Activated T-cell treated with anti-CD3 and anti-CD28 coated beads, Interleukin-2, amount 50 U/mL, for 24 hours (primary cell): ENCODE results near the gene OR2G2.

ENCODE experiments used
- DNase-seq: peaks from one replicate; pipeline ENCODE4 v3.0.0-alpha.2; 2020
- H3K27ac Mint-ChIP-seq: 2 replicates; pipeline ENCODE4 v1.8.0; 2020; ENCODE audit warnings: mild to moderate bottlenecking, mixed read lengths
- H3K27me3 Mint-ChIP-seq: 2 replicates; pipeline ENCODE4 v1.8.0; 2020; ENCODE audit warnings: mixed read lengths
- H3K36me3 Mint-ChIP-seq: 2 replicates; pipeline ENCODE4 v1.8.0; 2020; ENCODE audit warnings: low read depth, mixed read lengths
- H3K4me1 Mint-ChIP-seq: 2 replicates; pipeline ENCODE4 v1.8.0; 2020; ENCODE audit warnings: low read depth, mixed read lengths
- H3K4me3 Mint-ChIP-seq: 2 replicates; pipeline ENCODE4 v1.8.0; 2020; ENCODE audit warnings: mild to moderate bottlenecking, moderate library complexity, mixed read lengths
- H3K9me3 Mint-ChIP-seq: 2 replicates; pipeline ENCODE4 v1.8.0; 2020; ENCODE audit warnings: mixed read lengths

Gene OR2G2

DNA sequence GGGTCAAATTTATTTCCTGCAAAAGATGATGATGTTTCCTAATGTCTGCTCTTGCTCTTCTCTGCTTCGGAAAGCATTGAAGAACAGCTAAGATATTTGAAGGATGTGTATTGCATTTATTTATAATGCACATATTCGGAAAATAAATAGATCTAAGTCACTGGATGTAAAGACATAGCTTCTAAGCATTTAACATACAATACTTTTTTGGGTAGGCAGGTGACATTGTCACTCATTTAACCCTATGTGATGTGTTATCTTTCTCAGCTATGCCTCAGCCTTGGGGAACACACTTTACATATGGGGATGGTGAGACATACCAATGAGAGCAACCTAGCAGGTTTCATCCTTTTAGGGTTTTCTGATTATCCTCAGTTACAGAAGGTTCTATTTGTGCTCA is at the start of gene OR2G2:
OR2G2 (plus strand) TSS at position 301 of the 400 bp plus-strand sequence; CDS start at position 301, 0 bp downstream.
- no peaks in the 10 kb centered on the region for H3K4me1 Mint-ChIP-seq
- no peaks in the 10 kb centered on the region for H3K36me3 Mint-ChIP-seq
- H3K9me3 Mint-ChIP-seq, result no peaks in the 10 kb centered on the region
- H3K27ac Mint-ChIP-seq, result no peak within 1 kb of the TSS
- no peak within 1 kb of the TSS for H3K4me3 Mint-ChIP-seq
- H3K27me3 Mint-ChIP-seq, result peaks cover 2% of the 10 kb centered on the region
- no peak for DNase-seq

GRCh38 chr1:247538561-247538960 is 49.6 kb upstream of the OR2G2 start:
- DNase-seq, result no peak
- Mint-ChIP-seq H3K9me3 (no peaks in the 10 kb centered on the region), H3K4me3 (no peak overlapping the region), H3K4me1 (peaks cover 5% of the 10 kb centered on the region), H3K27ac (no peak overlapping the region), H3K27me3 (peaks cover 22% of the 10 kb centered on the region), H3K36me3 (no peaks in the 10 kb centered on the region)

GRCh38 chr1:247539215-247539614 is 48.9 kb upstream of the OR2G2 start:
- Mint-ChIP-seq H3K4me3 (no peak overlapping the region), H3K9me3 (no peaks in the 10 kb centered on the region), H3K4me1 (peaks cover 5% of the 10 kb centered on the region), H3K27me3 (peaks cover 26% of the 10 kb centered on the region), H3K36me3 (no peaks in the 10 kb centered on the region), H3K27ac (no peak overlapping the region)
- DNase-seq, result no peak

DNA sequence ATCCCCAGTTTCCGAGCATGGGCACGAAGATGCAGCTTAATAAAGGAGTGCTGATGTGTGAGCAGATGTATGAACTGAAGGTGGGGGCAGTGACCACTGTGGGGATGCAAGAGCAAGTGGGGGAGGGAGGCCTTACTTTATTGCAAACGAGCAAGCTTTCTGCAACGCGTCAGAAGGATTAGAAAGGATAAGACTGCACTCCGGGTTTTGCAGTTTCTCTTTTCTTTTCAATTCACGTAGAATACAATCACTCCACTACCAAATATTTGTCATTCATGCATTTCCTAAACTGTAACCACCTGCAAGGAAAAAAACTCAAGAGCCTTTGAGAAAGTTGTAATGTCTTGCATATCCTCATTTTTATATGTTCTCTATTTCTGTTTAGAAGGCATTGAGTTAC is 47.6 kb upstream of the OR2G2 start:
- no peak for DNase-seq
- no peak overlapping the region for H3K27ac Mint-ChIP-seq
- H3K27me3 Mint-ChIP-seq, result peaks cover 32% of the 10 kb centered on the region
- H3K36me3 Mint-ChIP-seq, result no peaks in the 10 kb centered on the region
- peaks cover 2% of the 10 kb centered on the region for H3K4me1 Mint-ChIP-seq
- H3K9me3 Mint-ChIP-seq, result no peaks in the 10 kb centered on the region
- no peak overlapping the region for H3K4me3 Mint-ChIP-seq

DNA sequence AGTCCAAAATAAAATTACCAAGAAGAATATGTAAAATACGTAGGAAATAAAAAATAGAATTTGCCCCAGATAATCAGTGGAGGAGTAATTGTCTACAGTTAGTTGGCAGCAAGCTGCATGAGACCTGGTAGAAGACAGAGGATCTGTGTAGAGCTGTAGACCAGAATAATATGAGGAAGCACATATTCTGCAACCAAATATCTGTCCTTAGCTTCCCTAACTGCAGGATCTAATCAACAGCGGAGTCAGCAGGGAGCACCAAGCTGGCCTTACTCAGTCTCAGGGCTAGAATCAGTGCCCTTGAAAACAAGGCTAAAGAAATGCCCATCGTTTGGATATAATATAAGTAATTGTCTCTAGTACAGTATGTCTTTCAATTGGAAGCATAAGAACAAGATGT is 45.3 kb upstream of the OR2G2 start:
- no peak overlapping the region for H3K27ac Mint-ChIP-seq

DNA sequence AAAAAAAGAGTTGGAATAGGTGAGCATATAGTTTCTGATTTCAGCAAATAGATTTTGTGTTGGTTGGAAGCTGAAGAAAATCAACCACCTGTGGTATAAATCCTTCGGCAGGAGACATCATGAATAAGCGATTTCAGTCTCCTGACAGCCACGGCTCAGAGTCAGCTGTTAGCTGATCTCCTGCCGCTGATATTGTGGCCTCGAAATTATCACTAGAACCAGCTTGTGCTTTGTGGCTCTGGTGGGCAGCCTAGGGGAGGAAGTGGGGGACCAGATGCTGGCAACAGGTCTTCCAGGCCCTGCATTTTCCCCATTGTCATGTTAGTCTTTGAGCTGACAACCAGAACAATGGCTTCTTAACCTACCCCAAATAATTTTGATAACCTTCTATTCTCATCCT is 40.1 kb upstream of the OR2G2 start:
- H3K27me3 Mint-ChIP-seq, result peaks cover 46% of the 10 kb centered on the region
- H3K36me3 Mint-ChIP-seq, result no peaks in the 10 kb centered on the region
- no peak overlapping the region for H3K4me3 Mint-ChIP-seq
- H3K4me1 Mint-ChIP-seq, result peaks cover 11% of the 10 kb centered on the region
- no peaks in the 10 kb centered on the region for H3K9me3 Mint-ChIP-seq
- no peak for DNase-seq
- H3K27ac Mint-ChIP-seq, result no peak overlapping the region

More for the DNA sequence above, 45.3 kb upstream of the OR2G2 start:
- Mint-ChIP-seq H3K36me3 (no peaks in the 10 kb centered on the region), H3K9me3 (no peaks in the 10 kb centered on the region), H3K27me3 (peaks cover 48% of the 10 kb centered on the region), H3K4me3 (no peak overlapping the region), H3K4me1 (no peaks in the 10 kb centered on the region)
- DNase-seq, result no peak

GRCh38 chr1:247548769-247549182 is 39.4 kb upstream of the OR2G2 start, which contains the start of gene GCSAML:
GCSAML (plus strand) TSS chr1:247549134; CDS start chr1:247549192, 58 bp downstream.
- Mint-ChIP-seq H3K27ac (no peak within 1 kb of the TSS), H3K4me3 (no peak within 1 kb of the TSS), H3K4me1 (peaks cover 11% of the 10 kb centered on the region), H3K36me3 (no peaks in the 10 kb centered on the region), H3K9me3 (no peaks in the 10 kb centered on the region), H3K27me3 (peaks cover 46% of the 10 kb centered on the region)
- no peak for DNase-seq

DNA sequence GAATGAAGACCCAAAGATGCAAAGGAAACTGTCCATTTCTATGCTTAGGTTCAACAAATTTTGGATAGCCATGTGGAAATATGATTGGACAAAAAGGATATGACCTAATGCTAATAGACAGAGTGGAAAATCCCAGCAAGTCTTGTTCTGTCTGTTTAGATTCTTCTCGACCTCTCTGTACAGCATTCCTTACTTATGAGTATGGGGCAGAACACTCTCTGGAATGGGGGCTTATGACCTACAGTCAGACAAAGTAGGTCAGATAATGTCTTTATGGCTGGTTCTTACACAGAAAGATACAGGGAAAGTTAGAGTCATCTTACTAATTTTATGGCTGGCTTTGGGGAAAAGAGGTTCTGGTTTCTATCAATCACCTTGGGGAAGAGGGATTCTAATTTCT is 36.4 kb upstream of the OR2G2 start:
- Mint-ChIP-seq H3K36me3 (no peaks in the 10 kb centered on the region), H3K9me3 (no peaks in the 10 kb centered on the region), H3K27me3 (peaks cover 30% of the 10 kb centered on the region), H3K4me1 (peaks cover 11% of the 10 kb centered on the region), H3K27ac (no peak overlapping the region), H3K4me3 (no peak overlapping the region)
- DNase-seq, result no peak

GRCh38 chr1:247552231-247552630 is 35.9 kb upstream of the OR2G2 start:
- H3K36me3 Mint-ChIP-seq, result no peaks in the 10 kb centered on the region
- peaks cover 26% of the 10 kb centered on the region for H3K27me3 Mint-ChIP-seq
- no peaks in the 10 kb centered on the region for H3K9me3 Mint-ChIP-seq
- no peak overlapping the region for H3K4me3 Mint-ChIP-seq
- peaks cover 11% of the 10 kb centered on the region for H3K4me1 Mint-ChIP-seq
- DNase-seq, result no peak
- no peak overlapping the region for H3K27ac Mint-ChIP-seq

GRCh38 chr1:247557926-247558674 is 30.1 kb upstream of the OR2G2 start:
- Mint-ChIP-seq H3K4me1 (peaks cover 10% of the 10 kb centered on the region), H3K4me3 (no peak overlapping the region)

DNA sequence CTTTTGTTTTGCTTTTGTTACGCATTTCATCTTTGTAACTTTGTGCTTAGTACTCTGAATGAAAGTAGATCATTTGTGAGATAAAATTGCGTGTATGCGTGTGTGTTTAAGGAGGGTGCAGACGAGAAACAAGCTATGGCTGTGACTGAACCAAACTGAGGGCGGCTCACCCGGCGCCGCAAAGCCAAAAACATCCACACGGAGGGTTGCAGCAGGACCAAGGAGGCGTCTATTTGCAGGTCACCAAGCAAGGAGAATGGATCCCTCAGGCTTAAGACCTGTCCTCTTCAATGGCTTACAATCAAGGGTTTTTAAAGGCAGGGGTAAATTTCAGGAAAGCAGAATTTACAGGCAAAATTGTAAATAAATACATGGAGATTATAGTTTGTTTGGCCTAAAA is 26.4 kb upstream of the OR2G2 start:
- no peak overlapping the region for H3K27ac Mint-ChIP-seq
- H3K9me3 Mint-ChIP-seq, result no peaks in the 10 kb centered on the region
- H3K4me1 Mint-ChIP-seq, result peaks cover 10% of the 10 kb centered on the region
- no peak for DNase-seq
- H3K27me3 Mint-ChIP-seq, result peaks cover 3% of the 10 kb centered on the region
- no peaks in the 10 kb centered on the region for H3K36me3 Mint-ChIP-seq
- H3K4me3 Mint-ChIP-seq, result no peak overlapping the region

More at GRCh38 chr1:247557926-247558674, 30.1 kb upstream of the OR2G2 start:
- H3K36me3 Mint-ChIP-seq, result no peaks in the 10 kb centered on the region
- H3K9me3 Mint-ChIP-seq, result no peaks in the 10 kb centered on the region
- H3K27ac Mint-ChIP-seq, result no peak overlapping the region
- peaks cover 3% of the 10 kb centered on the region for H3K27me3 Mint-ChIP-seq
- no peak for DNase-seq

DNA sequence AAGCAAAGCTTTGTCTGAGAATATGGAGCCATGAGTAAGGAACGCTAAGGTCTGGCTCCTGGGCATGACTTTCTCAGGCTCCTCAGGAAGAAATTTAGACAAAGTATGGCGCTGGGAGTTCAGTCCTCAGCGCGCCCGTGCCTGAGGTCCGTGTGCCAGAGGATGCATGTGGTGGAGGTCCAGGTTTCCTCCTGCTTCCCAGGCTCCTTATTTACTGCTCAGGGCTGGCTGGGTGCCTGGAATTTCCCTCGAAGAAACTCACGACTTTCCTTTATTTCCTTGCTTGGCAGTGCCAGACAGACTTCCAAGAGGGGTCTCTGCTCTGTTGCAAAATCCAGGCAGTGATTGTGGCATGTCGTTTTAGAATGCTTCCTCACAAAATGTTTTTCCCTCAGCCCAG is 26.0 kb upstream of the OR2G2 start:
- Mint-ChIP-seq H3K27me3 (peaks cover 3% of the 10 kb centered on the region), H3K4me3 (no peak overlapping the region), H3K9me3 (no peaks in the 10 kb centered on the region), H3K4me1 (peaks cover 10% of the 10 kb centered on the region), H3K36me3 (no peaks in the 10 kb centered on the region), H3K27ac (no peak overlapping the region)
- no peak for DNase-seq

DNA sequence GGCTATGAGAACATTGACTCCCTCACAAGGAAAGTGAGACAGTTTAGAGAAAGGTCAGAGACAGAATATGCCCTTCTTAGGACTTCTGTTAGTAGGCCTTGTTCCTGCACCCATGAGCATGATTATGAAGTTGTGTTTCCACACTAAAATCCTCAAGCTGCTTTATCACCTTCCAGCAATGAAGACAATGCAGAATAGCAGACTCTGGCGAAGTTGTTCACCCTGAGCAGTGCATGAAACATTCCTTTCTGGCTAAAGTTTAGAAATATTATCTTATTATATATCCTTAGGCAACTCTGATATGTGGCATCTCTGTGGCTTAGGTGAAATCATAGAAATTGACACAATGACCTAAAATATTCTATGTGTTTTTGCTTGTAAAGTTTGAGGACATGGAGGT is 13.9 kb upstream of the OR2G2 start:
- H3K27ac Mint-ChIP-seq, result no peak overlapping the region
- no peak overlapping the region for H3K4me3 Mint-ChIP-seq
- H3K4me1 Mint-ChIP-seq, result no peaks in the 10 kb centered on the region
- DNase-seq, result no peak
- H3K27me3 Mint-ChIP-seq, result peaks cover 13% of the 10 kb centered on the region
- no peaks in the 10 kb centered on the region for H3K36me3 Mint-ChIP-seq
- H3K9me3 Mint-ChIP-seq, result peaks cover 13% of the 10 kb centered on the region

DNA sequence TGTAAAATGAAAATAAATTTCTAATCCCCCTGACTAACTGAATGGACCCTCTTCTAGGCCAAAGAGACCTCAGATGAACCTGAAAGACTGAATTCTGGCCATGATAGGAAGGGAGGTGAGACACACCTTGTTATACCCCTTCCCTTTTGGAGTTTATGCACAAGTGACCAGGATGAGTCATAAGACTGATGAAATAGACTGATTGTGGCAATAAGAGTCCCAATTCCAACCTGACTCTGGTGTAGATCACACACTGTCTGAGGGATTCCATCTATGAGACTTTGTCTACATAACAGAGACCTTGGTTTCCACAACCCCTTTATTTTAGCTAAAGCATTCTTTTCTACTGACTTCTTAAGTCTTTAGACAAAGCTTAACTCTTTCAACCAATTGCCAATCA is 13.5 kb upstream of the OR2G2 start:
- Mint-ChIP-seq H3K36me3 (no peaks in the 10 kb centered on the region), H3K4me3 (no peak overlapping the region), H3K9me3 (peaks cover 11% of the 10 kb centered on the region), H3K4me1 (no peaks in the 10 kb centered on the region), H3K27me3 (peaks cover 13% of the 10 kb centered on the region), H3K27ac (no peak overlapping the region)
- DNase-seq, result no peak

- H3K4me1 Mint-ChIP-seq, result no peaks in the 10 kb centered on the region
- no peak overlapping the region for H3K4me3 Mint-ChIP-seq
- DNase-seq, result no peak
- H3K27me3 Mint-ChIP-seq, result peaks cover 13% of the 10 kb centered on the region
- H3K9me3 Mint-ChIP-seq, result peaks cover 4% of the 10 kb centered on the region
- no peaks in the 10 kb centered on the region for H3K36me3 Mint-ChIP-seq
- H3K27ac Mint-ChIP-seq, result no peak overlapping the region
Measured at GRCh38 chr1:247576514-247576913, 11.6 kb upstream of the OR2G2 start.
